Thoracic aorta endothelial cell (primary cell): ENCODE measurements around the gene CABP2. TPM values are rescaled to one million over a fixed set of nuclear protein-coding genes. Genes with fewer than 3 reads are reported as not detected.

Experiments used
- small RNA-seq: library from RNA; depleted of rRNA; stranded (forward); fragments of <200 nt; gene quantifications from one replicate; pipeline ENCODE3, GENCODE V24; 2012
- total RNA-seq: library from RNA; depleted of rRNA; stranded (reverse); fragments of >200 nt; gene quantifications from 2 replicates; pipeline ENCODE4 v1.2.3, GENCODE V29; 2012

The CABP2 gene
- total RNA-seq = not detected in 2 replicates

DNA sequence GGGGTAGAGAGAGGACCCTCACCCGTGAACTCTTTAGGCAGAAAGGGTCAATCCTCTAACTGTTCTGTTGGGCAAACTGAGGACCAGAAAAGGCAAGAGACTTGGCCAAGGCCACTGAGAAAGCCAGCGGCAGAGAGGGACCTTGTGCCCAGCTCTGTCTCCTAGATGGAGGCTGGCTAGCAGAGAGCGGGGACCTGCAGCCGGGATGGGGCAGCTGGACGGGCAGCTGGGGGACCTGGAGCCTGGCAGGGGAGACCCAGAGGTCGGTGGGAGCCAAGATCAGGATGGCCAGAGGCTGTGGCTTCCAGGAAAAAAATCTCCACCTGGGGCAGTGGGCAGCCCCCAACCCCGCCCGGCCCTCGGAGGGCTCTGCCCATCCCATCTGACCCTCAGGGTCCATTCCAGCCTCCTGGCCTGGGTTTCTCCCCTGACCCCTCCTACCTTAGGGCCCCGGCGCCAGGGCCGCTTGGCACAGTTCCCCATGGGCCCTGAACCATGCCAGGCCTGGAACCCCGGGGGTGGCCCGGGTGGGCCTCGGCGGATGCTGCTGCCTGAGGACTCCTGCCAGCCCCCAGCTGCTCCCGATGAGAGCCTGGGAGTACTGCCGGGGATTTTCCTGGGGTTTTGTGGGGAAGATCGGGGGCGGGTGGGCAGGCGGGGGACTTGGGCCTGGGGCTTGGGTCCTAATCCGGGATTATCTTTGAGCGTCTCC is at the start of gene CABP2:
CABP2 (minus strand) TSS at position 603 of the 712 bp plus-strand sequence; CDS start at position 483, 120 bp downstream.

DNA sequence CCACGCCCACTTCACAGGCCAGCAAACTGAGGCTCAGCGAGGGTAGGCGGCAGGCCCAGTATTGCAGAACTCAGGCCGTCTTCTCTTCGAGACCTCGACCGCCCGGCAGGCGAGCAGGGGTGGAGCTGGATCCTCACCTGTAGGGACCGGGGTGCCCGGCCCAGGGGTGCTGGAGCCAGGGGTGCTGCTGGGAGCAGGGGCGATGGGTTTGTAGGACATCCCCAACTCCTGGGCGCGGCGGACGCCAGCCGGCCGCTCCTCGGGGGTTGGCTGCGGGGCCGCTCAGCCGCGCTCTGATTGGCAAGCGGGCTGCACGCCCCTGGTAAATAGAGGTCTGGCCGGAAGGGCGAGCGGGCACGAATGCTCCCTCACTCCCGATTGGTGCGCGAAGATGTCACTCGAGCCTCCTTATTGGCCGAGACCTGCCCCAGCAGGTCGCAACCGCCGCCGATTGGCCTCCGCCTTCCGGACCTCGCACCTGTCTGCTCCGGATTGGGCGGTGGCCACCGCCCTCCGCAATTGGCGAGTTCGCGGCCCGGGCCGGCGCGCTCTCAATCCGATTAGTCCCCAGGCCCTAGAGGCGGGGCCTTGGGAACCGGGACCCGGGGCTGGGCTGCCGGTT is 15.3 kb downstream of the CABP2 start, which contains the start of gene CDK2AP2:
CDK2AP2 (minus strand) TSS at position 299 of the 622 bp plus-strand sequence; CDS start at position 219, 80 bp downstream.

DNA sequence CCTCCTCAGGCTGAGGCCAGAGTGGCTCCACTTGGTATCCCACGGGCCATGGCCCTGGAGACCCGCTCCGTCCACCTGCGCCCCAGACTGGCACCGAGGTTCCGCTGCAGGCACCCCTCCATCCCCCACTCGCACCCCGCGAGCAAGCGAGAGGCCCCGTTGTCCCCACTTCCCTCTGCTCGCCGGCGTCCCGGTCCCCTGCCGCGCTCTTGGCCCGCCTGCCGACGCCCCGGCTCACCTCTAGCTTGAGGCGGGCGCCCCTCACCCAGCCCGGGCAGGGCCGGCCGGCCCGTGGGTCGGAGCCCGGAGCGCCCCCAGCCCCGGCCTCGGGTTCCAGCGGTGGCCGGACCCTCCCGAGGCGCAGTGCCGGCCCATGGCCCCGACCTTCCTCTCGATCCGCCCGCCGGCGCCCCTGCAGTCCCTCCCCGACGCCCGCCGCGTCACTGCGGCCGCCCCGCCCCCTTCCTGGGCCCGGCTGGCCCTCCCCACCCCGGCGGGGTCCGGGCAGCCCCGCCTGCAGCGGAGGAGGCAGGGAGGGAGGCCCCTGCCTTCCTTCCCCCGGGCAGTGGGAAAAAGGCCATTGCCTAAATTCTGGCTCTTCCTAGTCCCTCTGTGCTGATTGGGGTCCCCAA is 18.2 kb downstream of the CABP2 start, which contains the start of gene PITPNM1:
PITPNM1 (minus strand) TSS at position 414 of the 632 bp plus-strand sequence. CDS start 1,183 bp downstream, outside the sequence.

DNA sequence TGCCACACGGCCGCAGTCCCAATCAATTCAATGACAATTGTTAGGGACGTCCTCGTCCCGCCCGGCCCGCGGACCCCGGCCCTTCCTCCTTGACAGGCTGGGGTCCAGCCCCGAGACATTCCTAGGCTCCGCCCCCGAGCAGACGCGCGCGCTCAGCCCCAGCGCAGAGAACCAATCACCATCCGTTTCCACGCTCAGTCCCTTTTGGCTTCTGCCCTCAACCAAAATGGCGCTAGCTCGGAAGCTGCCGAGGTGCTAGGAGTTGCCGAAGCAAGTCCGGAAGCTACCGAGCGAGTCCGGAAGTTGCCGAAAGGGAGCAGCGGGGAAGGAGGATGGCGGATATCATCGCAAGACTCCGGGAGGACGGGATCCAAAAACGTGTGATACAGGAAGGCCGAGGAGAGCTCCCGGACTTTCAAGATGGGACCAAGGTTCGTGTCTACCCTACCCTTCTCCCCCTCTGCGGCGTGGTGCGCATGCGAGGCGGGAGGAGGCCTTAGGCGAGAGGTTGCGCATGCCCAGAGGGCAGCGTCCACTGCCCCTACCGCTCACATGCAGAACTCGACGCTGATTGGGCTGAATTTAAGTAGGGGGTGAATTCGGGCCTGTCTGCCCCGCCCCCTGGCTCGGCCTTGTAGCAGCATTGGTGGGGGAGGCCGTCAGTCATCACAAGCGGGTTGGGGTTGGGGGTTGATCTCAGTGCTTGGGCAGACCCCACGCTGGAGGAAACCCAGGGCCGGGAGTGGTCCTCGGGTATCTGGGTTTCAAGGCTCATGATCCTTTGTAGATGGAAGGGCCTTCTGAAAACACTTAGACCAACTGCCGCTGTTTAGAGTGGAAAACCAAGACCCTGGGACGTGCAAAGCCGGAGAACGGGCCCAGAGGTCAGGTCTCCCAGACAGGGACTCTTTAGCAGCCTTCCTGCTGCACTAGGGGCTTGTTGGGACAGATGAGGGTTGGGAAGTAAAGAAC is 40.1 kb downstream of the CABP2 start, which contains the start of gene AIP:
AIP (plus strand) TSS at position 200 of the 972 bp plus-strand sequence; CDS start at position 333, 133 bp downstream.

Small RNAs within 50 kb of the gene (small RNA-seq; reads per million reads assigned to genes)
- gene MIR6752 = not detected

Other genes with a start within 250 kb of the CABP2 start
- gene ANKRD13D, start 234.1 kb downstream of the CABP2 start, total RNA-seq = 22.1 and 23.5 TPM in 2 replicates
- gene SSH3, start 219.9 kb downstream of the CABP2 start, total RNA-seq = 8.2 and 9.0 TPM in 2 replicates
- 37.9 and 45.9 TPM in 2 replicates for gene POLD4, start 169.9 kb downstream of the CABP2 start, total RNA-seq
- gene CLCF1, start 149.8 kb downstream of the CABP2 start, total RNA-seq = 2.3 and 2.9 TPM in 2 replicates
- gene RAD9A, start 131.5 kb downstream of the CABP2 start, total RNA-seq = 4.4 and 6.7 TPM in 2 replicates
- gene PPP1CA, start 121.6 kb downstream of the CABP2 start, total RNA-seq = 200 and 207 TPM in 2 replicates
- not detected in 2 replicates for gene TBC1D10C, start 119.4 kb downstream of the CABP2 start, total RNA-seq
- gene CARNS1, start 107.8 kb downstream of the CABP2 start, total RNA-seq = 0.13 and 0.22 TPM in 2 replicates
- gene RPS6KB2, start 95.0 kb downstream of the CABP2 start, total RNA-seq = 39.9 and 47.4 TPM in 2 replicates
- 0.27 and 0.93 TPM in 2 replicates for gene PTPRCAP, start 85.8 kb downstream of the CABP2 start, total RNA-seq
- 84.4 and 99.6 TPM in 2 replicates for gene CORO1B, start 80.0 kb downstream of the CABP2 start, total RNA-seq
- gene GPR152, start 70.7 kb downstream of the CABP2 start, total RNA-seq = not detected in 2 replicates
- 0.65 and 1.1 TPM in 2 replicates for gene CABP4, start 68.1 kb downstream of the CABP2 start, total RNA-seq
- 19.4 and 20.2 TPM in 2 replicates for gene TMEM134, start 54.2 kb downstream of the CABP2 start, total RNA-seq
- 34.6 and 37.0 TPM in 2 replicates for gene AIP, start 40.4 kb downstream of the CABP2 start, total RNA-seq
- gene PITPNM1, start 18.1 kb downstream of the CABP2 start, total RNA-seq = 10.1 and 16.3 TPM in 2 replicates
- 21.1 and 22.7 TPM in 2 replicates for gene CDK2AP2, start 15.3 kb downstream of the CABP2 start, total RNA-seq
- 635 and 696 TPM in 2 replicates for gene GSTP1, start 60.4 kb upstream of the CABP2 start, total RNA-seq
- gene NDUFV1, start 83.5 kb upstream of the CABP2 start, total RNA-seq = 156 and 162 TPM in 2 replicates
- gene NUDT8, start 106.5 kb upstream of the CABP2 start, total RNA-seq = 9.6 and 12.3 TPM in 2 replicates
- gene TBX10, start 116.3 kb upstream of the CABP2 start, total RNA-seq = not detected in 2 replicates
- not detected in 2 replicates for gene ACY3, start 127.3 kb upstream of the CABP2 start, total RNA-seq
- gene ALDH3B2, start 151.2 kb upstream of the CABP2 start, total RNA-seq = not detected in 2 replicates